ENCODE results near the gene DNAJC18.

DNAJC18 gene

GRCh38 chr5:139462586-139463276 is 23.4 kb upstream of the DNAJC18 start, which contains the start of gene ECSCR:
ECSCR (minus strand) TSS chr5:139462743; CDS start chr5:139462670, 73 bp downstream.
- DNase-seq (ENCODE audit: low read depth, low spot score): no peak
- Histone ChIP-seq H3K9me3 (ENCODE audit: low read depth, low read length) (no peaks in the 10 kb centered on the region), H3K36me3 (ENCODE audit: insufficient read depth, low read length) (no peaks in the 10 kb centered on the region), H3K27ac (no peak within 1 kb of the TSS), H3K4me3 (no peak within 1 kb of the TSS), H3K9ac (ENCODE audit: insufficient read length) (no peak within 1 kb of the TSS)
- TF ChIP-seq EZH2 (IDR thresholded peaks at IDR 0.05) (no peak), POLR2AphosphoS5 (IDR thresholded peaks at IDR 0.05; ENCODE audit: borderline replicate concordance, low read depth, low read length) (no peak), FOXP2 (optimal IDR thresholded peaks at IDR 0.05; ENCODE audit: control extremely low read depth, extremely low read length, insufficient read depth) (no peak)

GRCh38 chr5:139461698-139462097 is 22.4 kb upstream of the DNAJC18 start:
- TF ChIP-seq FOXP2 (optimal IDR thresholded peaks at IDR 0.05; ENCODE audit: control extremely low read depth, extremely low read length, insufficient read depth): no peak
- no peak for TF ChIP-seq POLR2AphosphoS5 (IDR thresholded peaks at IDR 0.05; ENCODE audit: borderline replicate concordance, low read depth, low read length)
- no peak for TF ChIP-seq EZH2 (IDR thresholded peaks at IDR 0.05)
- Histone ChIP-seq H3K27ac (no peak overlapping the region), H3K4me3 (no peak overlapping the region), H3K9ac (ENCODE audit: insufficient read length) (no peak overlapping the region), H3K9me3 (ENCODE audit: low read depth, low read length) (no peaks in the 10 kb centered on the region), H3K36me3 (ENCODE audit: insufficient read depth, low read length) (no peaks in the 10 kb centered on the region)
- DNase-seq (ENCODE audit: low read depth, low spot score): no peak

- TF ChIP-seq POLR2AphosphoS5 (IDR thresholded peaks at IDR 0.05; ENCODE audit: borderline replicate concordance, low read depth, low read length) (no peak), EZH2 (IDR thresholded peaks at IDR 0.05) (no peak), FOXP2 (optimal IDR thresholded peaks at IDR 0.05; ENCODE audit: control extremely low read depth, extremely low read length, insufficient read depth) (no peak)
- Histone ChIP-seq H3K9me3 (ENCODE audit: low read depth, low read length) (no peaks in the 10 kb centered on the region), H3K4me3 (no peak overlapping the region), H3K9ac (ENCODE audit: insufficient read length) (no peak overlapping the region), H3K36me3 (ENCODE audit: insufficient read depth, low read length) (no peaks in the 10 kb centered on the region), H3K27ac (no peak overlapping the region)
- no peak for DNase-seq (ENCODE audit: low read depth, low spot score)
Measured at GRCh38 chr5:139461176-139461575, 21.9 kb upstream of the DNAJC18 start.

- no peaks in the 10 kb centered on the region for H3K36me3 ChIP-seq (ENCODE audit: insufficient read depth, low read length)
- H3K9ac ChIP-seq (ENCODE audit: insufficient read length): no peak overlapping the region
- TF ChIP-seq FOXP2 (optimal IDR thresholded peaks at IDR 0.05; ENCODE audit: control extremely low read depth, extremely low read length, insufficient read depth) (no peak), POLR2AphosphoS5 (IDR thresholded peaks at IDR 0.05; ENCODE audit: borderline replicate concordance, low read depth, low read length) (no peak), EZH2 (IDR thresholded peaks at IDR 0.05) (no peak)
- no peak overlapping the region for H3K27ac ChIP-seq
- no peak overlapping the region for H3K4me3 ChIP-seq
- no peaks in the 10 kb centered on the region for H3K9me3 ChIP-seq (ENCODE audit: low read depth, low read length)
- no peak for DNase-seq (ENCODE audit: low read depth, low spot score)
Measured at GRCh38 chr5:139460455-139460854, 21.1 kb upstream of the DNAJC18 start.

GRCh38 chr5:139459451-139459934 is 20.2 kb upstream of the DNAJC18 start:
- Histone ChIP-seq H3K4me3 (no peak overlapping the region), H3K9ac (ENCODE audit: insufficient read length) (no peak overlapping the region), H3K36me3 (ENCODE audit: insufficient read depth, low read length) (no peaks in the 10 kb centered on the region), H3K27ac (no peak overlapping the region), H3K9me3 (ENCODE audit: low read depth, low read length) (no peaks in the 10 kb centered on the region)
- no peak for TF ChIP-seq FOXP2 (optimal IDR thresholded peaks at IDR 0.05; ENCODE audit: control extremely low read depth, extremely low read length, insufficient read depth)
- TF ChIP-seq EZH2 (IDR thresholded peaks at IDR 0.05): no peak
- no peak for TF ChIP-seq POLR2AphosphoS5 (IDR thresholded peaks at IDR 0.05; ENCODE audit: borderline replicate concordance, low read depth, low read length)
- DNase-seq (ENCODE audit: low read depth, low spot score): no peak

GRCh38 chr5:139458580-139459407 is 19.5 kb upstream of the DNAJC18 start:
- DNase-seq (ENCODE audit: low read depth, low spot score): no peak
- no peak overlapping the region for H3K27ac ChIP-seq
- H3K9ac ChIP-seq (ENCODE audit: insufficient read length): no peak overlapping the region
- TF ChIP-seq POLR2AphosphoS5 (IDR thresholded peaks at IDR 0.05; ENCODE audit: borderline replicate concordance, low read depth, low read length): no peak
- TF ChIP-seq EZH2 (IDR thresholded peaks at IDR 0.05): no peak
- TF ChIP-seq FOXP2 (optimal IDR thresholded peaks at IDR 0.05; ENCODE audit: control extremely low read depth, extremely low read length, insufficient read depth): no peak
- H3K4me3 ChIP-seq: no peak overlapping the region
- H3K9me3 ChIP-seq (ENCODE audit: low read depth, low read length): no peaks in the 10 kb centered on the region
- no peaks in the 10 kb centered on the region for H3K36me3 ChIP-seq (ENCODE audit: insufficient read depth, low read length)

GRCh38 chr5:139457653-139458306 is 18.5 kb upstream of the DNAJC18 start:
- TF ChIP-seq FOXP2 (optimal IDR thresholded peaks at IDR 0.05; ENCODE audit: control extremely low read depth, extremely low read length, insufficient read depth) (no peak), POLR2AphosphoS5 (IDR thresholded peaks at IDR 0.05; ENCODE audit: borderline replicate concordance, low read depth, low read length) (no peak), EZH2 (IDR thresholded peaks at IDR 0.05) (no peak)
- Histone ChIP-seq H3K27ac (no peak overlapping the region), H3K9ac (ENCODE audit: insufficient read length) (no peak overlapping the region), H3K36me3 (ENCODE audit: insufficient read depth, low read length) (no peaks in the 10 kb centered on the region), H3K9me3 (ENCODE audit: low read depth, low read length) (no peaks in the 10 kb centered on the region), H3K4me3 (no peak overlapping the region)
- no peak for DNase-seq (ENCODE audit: low read depth, low spot score)

- H3K36me3 ChIP-seq (ENCODE audit: insufficient read depth, low read length): no peaks in the 10 kb centered on the region
- no peak overlapping the region for H3K9ac ChIP-seq (ENCODE audit: insufficient read length)
- TF ChIP-seq POLR2AphosphoS5 (IDR thresholded peaks at IDR 0.05; ENCODE audit: borderline replicate concordance, low read depth, low read length): no peak
- TF ChIP-seq FOXP2 (optimal IDR thresholded peaks at IDR 0.05; ENCODE audit: control extremely low read depth, extremely low read length, insufficient read depth): no peak
- TF ChIP-seq EZH2 (IDR thresholded peaks at IDR 0.05): no peak
- H3K9me3 ChIP-seq (ENCODE audit: low read depth, low read length): no peaks in the 10 kb centered on the region
- no peak for DNase-seq (ENCODE audit: low read depth, low spot score)
- no peak overlapping the region for H3K4me3 ChIP-seq
- no peak overlapping the region for H3K27ac ChIP-seq
Measured at GRCh38 chr5:139457241-139457640, 17.9 kb upstream of the DNAJC18 start.

Measured in SK-N-MC (cell line).